PC-3 (cell line): Measurements from ENCODE around the gene PPP1R16B.

Source experiments
- EZH2 ChIP-seq: fragments of 300-600 bp; sonication (generic); IDR thresholded peaks from one replicate; pipeline ENCODE4 v1.6.1; 2017; ENCODE audit warnings: antibody characterized with exemption, mild to moderate bottlenecking, low read length; ENCODE audit not compliant: unreplicated experiment
- EZH2phosphoT487 ChIP-seq: fragments of 300-600 bp; sonication (generic); IDR thresholded peaks from 2 replicates; pipeline ENCODE4 v1.6.1; 2018; ENCODE audit warnings: mild to moderate bottlenecking, antibody characterized with exemption, low read length, borderline replicate concordance
- TF ChIP-seq, protein P1 (sequence below): fragments of 300-600 bp; sonication (generic); conservative IDR thresholded peaks from 2 replicates; pipeline ENCODE4 v1.5.1; 2017; ENCODE audit warnings: antibody characterized with exemption, low read depth, mild to moderate bottlenecking, low read length

DNA sequence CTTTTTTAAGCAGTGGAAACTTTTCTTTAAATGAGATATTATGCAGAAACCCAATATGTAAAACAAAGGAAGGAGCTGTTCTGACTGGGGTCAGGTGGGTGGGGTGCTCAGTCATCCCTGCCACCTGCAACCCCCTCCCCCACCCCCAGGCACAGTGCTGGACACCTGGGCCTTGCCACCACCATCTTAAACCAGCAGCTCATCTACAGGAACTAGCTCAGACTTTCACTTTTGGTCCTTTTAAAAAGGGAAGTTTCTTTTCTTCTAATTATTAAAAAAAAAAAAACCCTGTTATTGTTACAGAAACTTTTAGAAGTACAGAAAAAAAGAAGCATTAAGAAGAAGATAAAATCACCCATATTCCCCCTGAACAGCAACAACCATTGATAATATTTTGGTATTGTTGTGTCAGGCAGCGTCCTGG is 37.1 kb downstream of the PPP1R16B start:
- TF ChIP-seq, protein P1, sequence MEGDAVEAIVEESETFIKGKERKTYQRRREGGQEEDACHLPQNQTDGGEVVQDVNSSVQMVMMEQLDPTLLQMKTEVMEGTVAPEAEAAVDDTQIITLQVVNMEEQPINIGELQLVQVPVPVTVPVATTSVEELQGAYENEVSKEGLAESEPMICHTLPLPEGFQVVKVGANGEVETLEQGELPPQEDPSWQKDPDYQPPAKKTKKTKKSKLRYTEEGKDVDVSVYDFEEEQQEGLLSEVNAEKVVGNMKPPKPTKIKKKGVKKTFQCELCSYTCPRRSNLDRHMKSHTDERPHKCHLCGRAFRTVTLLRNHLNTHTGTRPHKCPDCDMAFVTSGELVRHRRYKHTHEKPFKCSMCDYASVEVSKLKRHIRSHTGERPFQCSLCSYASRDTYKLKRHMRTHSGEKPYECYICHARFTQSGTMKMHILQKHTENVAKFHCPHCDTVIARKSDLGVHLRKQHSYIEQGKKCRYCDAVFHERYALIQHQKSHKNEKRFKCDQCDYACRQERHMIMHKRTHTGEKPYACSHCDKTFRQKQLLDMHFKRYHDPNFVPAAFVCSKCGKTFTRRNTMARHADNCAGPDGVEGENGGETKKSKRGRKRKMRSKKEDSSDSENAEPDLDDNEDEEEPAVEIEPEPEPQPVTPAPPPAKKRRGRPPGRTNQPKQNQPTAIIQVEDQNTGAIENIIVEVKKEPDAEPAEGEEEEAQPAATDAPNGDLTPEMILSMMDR: no peak
- TF ChIP-seq EZH2 (no peak), EZH2phosphoT487 (no peak)
